Breast epithelium (tissue), 3 donors: ENCODE measurements around the gene RAB7B.

Experiments
- CTCF ChIP-seq, 3 donors: fragments of 450-650 bp; IDR thresholded peaks; one replicate each; pipeline ENCODE4 v1.5.1; 2016 to 2017; ENCODE audit warnings: antibody characterized with exemption in 3 of 3, mild to moderate bottlenecking in 3 of 3, moderate library complexity in 3 of 3
- POLR2A ChIP-seq: fragments of 450-650 bp; IDR thresholded peaks from one replicate; pipeline ENCODE4 v1.6.1; 2016; ENCODE audit warnings: antibody characterized with exemption, mild to moderate bottlenecking, moderate library complexity
- POLR2AphosphoS5 ChIP-seq, 3 donors: sonication (generic); formaldehyde crosslinking; IDR thresholded peaks; one replicate each; pipeline ENCODE4 v1.6.1; 2017; ENCODE audit warnings: antibody characterized with exemption in 3 of 3

DNA sequence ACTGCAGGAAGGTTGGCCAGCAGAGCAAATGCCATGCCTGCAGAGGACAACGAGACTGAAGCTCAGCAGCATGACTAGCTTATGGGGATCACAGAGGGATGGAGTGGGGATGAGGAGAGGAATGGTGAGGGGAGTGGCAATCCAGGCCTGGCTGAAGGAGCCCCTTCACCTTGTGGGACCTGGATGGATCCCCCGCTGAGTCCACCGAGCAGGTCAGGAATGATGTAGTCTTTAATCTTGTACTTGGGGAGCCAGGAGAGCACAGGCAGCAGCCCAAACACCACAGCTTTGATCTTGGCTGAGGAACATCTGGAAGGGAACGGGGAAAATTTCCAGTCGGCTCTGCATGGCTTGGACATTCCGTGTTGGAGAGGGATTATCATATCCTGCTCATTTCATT, 70.4 kb downstream of the RAB7B start:
- TF ChIP-seq POLR2A = no peak
- TF ChIP-seq CTCF (IDR thresholded peaks at IDR 0.05) = no peak
- no peak for TF ChIP-seq POLR2AphosphoS5 (IDR thresholded peaks at IDR 0.05)
